Omental fat pad (tissue), 4 donors: ENCODE results near the gene PAOX. TPM values are rescaled to one million over a fixed set of nuclear protein-coding genes. Genes with fewer than 3 reads are reported as not detected.

Experiments used
- ATAC-seq: fragments of 150-250 bp; one replicate; pipeline ENCODE4 v1.9.1; 2016; ENCODE audit warnings: mild to moderate bottlenecking, moderate library complexity; ENCODE audit not compliant: low FRiP score
- DNase-seq: peaks from one replicate; pipeline ENCODE4 v3.0.0-alpha.2; 2019; ENCODE audit warnings: low spot score
- total RNA-seq, 4 donors: library from RNA; depleted of rRNA; stranded (reverse); fragments of >200 nt; gene quantifications; one replicate each; pipeline ENCODE4 v1.1.0, GENCODE V29; 2016
- TF ChIP-seq, protein P1 (sequence below), 3 donors: fragments of 450-650 bp; IDR thresholded peaks; one replicate each; pipeline ENCODE4 v1.5.1; 2016 to 2017; ENCODE audit warnings: antibody characterized with exemption in 3 of 3, mild to moderate bottlenecking in 3 of 3, moderate library complexity in 2 of 3

PAOX gene
- total RNA-seq, 4 donors from 2014 or later = 3.8 to 7.7 (median 6.1) TPM

DNA sequence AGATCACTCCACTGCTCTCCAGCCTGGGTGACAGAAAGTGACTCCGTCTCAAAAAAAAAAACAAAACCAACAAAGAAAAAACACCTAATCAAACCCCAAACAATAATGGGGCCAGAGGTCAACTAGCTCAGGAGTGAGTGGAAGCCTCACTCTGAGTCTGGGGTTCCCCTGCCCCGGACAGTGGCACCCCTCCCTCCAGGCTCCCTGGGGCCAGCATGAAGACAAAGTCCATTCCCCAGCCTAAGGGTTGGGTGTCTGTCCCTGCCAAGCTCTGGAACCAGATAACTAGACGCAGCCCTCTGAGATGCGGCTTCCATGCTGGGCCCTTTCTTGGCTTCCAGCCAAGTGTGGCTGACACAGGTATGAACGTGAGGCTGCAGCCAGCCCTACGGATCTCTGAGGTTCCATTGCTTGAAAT is 19.5 kb upstream of the PAOX start:
- DNase-seq (no peak), ATAC-seq (no peak)
- TF ChIP-seq, protein P1, sequence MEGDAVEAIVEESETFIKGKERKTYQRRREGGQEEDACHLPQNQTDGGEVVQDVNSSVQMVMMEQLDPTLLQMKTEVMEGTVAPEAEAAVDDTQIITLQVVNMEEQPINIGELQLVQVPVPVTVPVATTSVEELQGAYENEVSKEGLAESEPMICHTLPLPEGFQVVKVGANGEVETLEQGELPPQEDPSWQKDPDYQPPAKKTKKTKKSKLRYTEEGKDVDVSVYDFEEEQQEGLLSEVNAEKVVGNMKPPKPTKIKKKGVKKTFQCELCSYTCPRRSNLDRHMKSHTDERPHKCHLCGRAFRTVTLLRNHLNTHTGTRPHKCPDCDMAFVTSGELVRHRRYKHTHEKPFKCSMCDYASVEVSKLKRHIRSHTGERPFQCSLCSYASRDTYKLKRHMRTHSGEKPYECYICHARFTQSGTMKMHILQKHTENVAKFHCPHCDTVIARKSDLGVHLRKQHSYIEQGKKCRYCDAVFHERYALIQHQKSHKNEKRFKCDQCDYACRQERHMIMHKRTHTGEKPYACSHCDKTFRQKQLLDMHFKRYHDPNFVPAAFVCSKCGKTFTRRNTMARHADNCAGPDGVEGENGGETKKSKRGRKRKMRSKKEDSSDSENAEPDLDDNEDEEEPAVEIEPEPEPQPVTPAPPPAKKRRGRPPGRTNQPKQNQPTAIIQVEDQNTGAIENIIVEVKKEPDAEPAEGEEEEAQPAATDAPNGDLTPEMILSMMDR (IDR thresholded peaks at IDR 0.05) = no peak

GRCh38 chr10:133359972-133360610 is 19.0 kb upstream of the PAOX start:
- no peak for DNase-seq
- ATAC-seq = no peak
- TF ChIP-seq, protein P1 (IDR thresholded peaks at IDR 0.05) = no peak

GRCh38 chr10:133361227-133361626 is 17.8 kb upstream of the PAOX start:
- DNase-seq (no peak), ATAC-seq (no peak)
- TF ChIP-seq, protein P1 (IDR thresholded peaks at IDR 0.05) = no peak

DNA sequence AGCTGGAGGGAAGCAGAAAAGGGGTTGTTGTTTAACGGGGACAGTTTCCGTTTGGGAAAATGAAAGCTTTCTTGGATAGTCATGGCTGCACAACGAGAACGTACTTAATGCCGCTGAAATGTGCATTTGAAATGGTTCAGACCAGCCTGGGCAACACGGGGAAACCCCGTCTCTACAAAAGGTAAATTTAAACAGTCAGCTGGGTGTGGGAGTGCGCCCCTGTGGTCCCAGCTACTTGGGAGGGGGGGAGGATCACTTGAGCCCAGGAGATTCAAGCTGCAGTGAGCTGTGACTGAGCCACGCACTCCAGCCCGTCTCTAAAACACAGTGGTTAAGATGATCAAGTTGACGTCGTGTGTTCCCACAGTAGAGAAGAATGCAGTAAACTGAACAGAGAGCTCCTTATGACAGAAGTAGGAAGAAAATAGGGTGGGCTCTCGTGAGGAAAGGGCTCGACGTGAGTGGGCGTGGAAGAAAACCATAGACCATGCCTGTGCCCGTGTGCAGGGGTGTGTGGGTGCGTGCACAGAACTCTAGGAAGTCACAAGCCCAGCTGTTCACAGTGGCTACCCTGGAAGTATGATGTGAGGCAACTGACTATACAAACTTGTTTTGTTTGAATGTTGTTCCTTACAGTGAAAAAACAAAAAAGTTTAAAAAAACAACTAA is 17.2 kb upstream of the PAOX start:
- ATAC-seq (no peak), DNase-seq (no peak)
- TF ChIP-seq, protein P1 (IDR thresholded peaks at IDR 0.05) = no peak

GRCh38 chr10:133362846-133363245 is 16.2 kb upstream of the PAOX start:
- DNase-seq (no peak), ATAC-seq (no peak)
- TF ChIP-seq, protein P1 (IDR thresholded peaks at IDR 0.05) = no peak

DNA sequence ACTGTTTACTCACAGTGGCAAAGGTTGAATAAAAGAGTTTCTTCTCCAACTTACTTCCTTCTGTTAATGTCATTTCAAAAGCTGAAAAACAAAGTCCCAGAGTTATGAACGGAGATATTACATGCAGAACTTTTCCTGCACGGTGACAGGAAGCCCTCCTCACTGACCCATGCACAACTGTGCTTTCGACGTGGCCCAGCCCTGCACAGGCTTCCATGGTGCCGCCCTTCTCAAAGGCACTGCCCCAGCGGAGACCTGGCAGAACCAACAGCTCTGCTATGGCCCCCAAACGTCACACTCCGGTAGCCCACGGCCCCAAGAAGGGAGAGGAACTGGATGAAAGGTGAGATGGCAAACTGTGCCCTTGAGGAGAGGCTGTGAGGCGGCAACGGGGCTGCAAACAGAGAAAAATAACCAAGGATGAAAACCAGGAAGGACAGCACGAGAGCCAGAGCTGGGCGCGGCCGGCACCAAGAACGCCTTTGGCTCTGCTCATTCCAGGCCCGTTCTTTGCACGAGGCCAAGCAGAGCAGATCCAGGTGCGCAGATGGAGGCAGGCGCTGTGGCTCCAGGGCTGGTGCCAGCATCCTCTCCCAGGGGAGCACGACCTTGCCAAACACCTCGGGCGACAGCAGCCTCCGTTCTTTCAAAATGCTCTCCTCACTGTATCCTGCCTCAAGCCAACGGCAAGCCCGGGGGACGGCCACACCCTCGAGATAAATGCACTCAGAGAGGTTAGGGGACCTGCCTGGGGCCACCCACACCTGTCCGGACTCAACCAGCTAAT is 14.2 kb upstream of the PAOX start:
- ATAC-seq (no peak), DNase-seq (no peak)
- TF ChIP-seq, protein P1 (IDR thresholded peaks at IDR 0.05) = no peak
